H1 (cell line): ENCODE data around the gene GABBR1. TPM values are rescaled to one million over a fixed set of nuclear protein-coding genes. Genes with fewer than 3 reads are reported as not detected.
A peak's percentile ranks its signal among the peaks of the same experiment; 100 is the strongest.

Source experiments
- POLR2AphosphoS5 ChIP-seq: IDR thresholded peaks from 2 replicates; pipeline ENCODE4 v1.6.1; 2011; ENCODE audit warnings: low read depth, low read length
- SP4 ChIP-seq: IDR thresholded peaks from 2 replicates; pipeline ENCODE4 v1.6.1; 2012; ENCODE audit warnings: low read length, inconsistent platforms
- polyA plus RNA-seq, 7 experiments: library from polyadenylated mRNA; depleted of rRNA in 3 of 7; stranded (reverse) in 5 of 7; unstranded in 2 of 7; fragments of >200 nt in 5 of 7; fragments of 200-250 nt in 2 of 7; gene quantifications; 1 replicate in 5 of 7; 2 replicates in 1 of 7; 4 replicates in 1 of 7; pipeline versions ENCODE4 v1.2.1 to v1.2.3, GENCODE V29; 2011 to 2013; ENCODE audit warnings: missing spikeins in 2 of 7, mixed read lengths in 2 of 7
- total RNA-seq: library from RNA; stranded (reverse); fragmentation: NEBNext Ultra II Directional; extraction: Animal tissue kit (Norgen Biotek cat#: 25700); gene quantifications from 2 replicates; pipeline ENCODE4 v1.2.1, GENCODE V29; 2021
- TF ChIP-seq, protein P1 (sequence below), 3 experiments: IDR thresholded peaks; 1 replicate in 2 of 3; 2 replicates in 1 of 3; pipeline versions ENCODE4 v1.5.1 to v1.6.1; 2011; ENCODE audit warnings: low read length in 3 of 3, mild to moderate bottlenecking in 3 of 3, inconsistent platforms in 2 of 3, low read depth in 1 of 3, moderate library complexity in 1 of 3; ENCODE audit not compliant: insufficient read depth in 1 of 3; ENCODE audit errors: control extremely low read depth in 1 of 3
- TF ChIP-seq, protein P2 (sequence below): fragments of 300-600 bp; sonication (generic); IDR thresholded peaks from 2 replicates; pipeline ENCODE4 v1.7.1; 2012; ENCODE audit warnings: low read length, moderate library complexity, mild to moderate bottlenecking, inconsistent platforms; ENCODE audit not compliant: insufficient replicate concordance

The GABBR1 gene
- total and polyA plus RNA-seq, 2 of the 8 experiments (the other 6 are each of a cell fraction or from before 2014, with no cell fraction given): 75.9 to 78.3 TPM

DNA sequence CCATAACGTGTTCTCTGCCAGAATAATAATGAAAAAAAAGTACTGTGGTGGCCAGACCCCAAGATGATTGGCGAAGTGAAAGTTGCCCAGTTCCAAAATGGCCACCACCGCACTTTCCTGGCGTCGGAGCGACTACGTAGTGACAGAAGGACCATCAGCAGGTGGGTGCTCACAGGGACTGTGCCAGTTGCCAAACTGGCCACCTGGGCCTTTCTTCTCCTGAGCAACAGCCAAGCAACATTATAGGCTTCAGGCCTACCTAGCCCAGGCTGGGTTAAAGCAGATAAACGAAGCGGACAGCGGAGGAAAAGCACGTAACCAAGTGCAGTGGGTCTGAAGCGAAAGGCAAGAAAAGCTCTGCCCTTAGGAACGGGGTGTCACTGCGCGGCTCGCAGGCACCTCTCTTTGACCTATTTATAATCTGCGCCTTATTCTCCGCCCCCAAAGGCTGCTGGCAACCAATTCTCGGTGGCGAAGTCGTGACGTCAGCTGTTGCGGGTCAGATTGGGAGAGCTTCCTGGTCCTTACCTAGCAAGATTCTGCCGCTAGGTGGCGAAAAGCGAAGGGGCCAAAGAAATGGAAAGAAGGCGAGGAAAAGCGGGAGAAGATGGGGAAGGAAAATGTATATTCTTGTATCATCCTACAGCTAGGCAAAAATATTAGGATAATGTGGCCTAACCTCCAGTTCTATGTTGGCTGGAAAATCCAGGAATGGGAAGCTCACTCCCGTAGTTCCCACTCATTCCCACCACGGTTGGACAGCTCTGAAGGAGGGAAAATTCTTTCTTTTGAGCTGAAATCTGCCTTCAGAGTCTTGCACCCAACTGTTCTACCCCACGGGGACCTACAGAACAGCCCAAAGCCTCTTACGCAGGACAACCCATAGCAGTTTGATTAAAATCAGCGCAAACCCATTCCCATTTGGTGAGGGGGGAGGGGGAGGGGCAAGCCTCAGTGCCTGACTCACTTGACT is 17.0 kb upstream of the GABBR1 start (continued):
- TF ChIP-seq SP4 (no peak), POLR2AphosphoS5 (peak; percentile 94)
- TF ChIP-seq, protein P1, sequence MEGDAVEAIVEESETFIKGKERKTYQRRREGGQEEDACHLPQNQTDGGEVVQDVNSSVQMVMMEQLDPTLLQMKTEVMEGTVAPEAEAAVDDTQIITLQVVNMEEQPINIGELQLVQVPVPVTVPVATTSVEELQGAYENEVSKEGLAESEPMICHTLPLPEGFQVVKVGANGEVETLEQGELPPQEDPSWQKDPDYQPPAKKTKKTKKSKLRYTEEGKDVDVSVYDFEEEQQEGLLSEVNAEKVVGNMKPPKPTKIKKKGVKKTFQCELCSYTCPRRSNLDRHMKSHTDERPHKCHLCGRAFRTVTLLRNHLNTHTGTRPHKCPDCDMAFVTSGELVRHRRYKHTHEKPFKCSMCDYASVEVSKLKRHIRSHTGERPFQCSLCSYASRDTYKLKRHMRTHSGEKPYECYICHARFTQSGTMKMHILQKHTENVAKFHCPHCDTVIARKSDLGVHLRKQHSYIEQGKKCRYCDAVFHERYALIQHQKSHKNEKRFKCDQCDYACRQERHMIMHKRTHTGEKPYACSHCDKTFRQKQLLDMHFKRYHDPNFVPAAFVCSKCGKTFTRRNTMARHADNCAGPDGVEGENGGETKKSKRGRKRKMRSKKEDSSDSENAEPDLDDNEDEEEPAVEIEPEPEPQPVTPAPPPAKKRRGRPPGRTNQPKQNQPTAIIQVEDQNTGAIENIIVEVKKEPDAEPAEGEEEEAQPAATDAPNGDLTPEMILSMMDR (IDR thresholded peaks at IDR 0.05; ENCODE audit: control extremely low read depth in 1 of 3, insufficient read depth in 1 of 3, low read depth in 1 of 3, low read length in 3 of 3): peak; percentile 69 to 94 (median 74)
- TF ChIP-seq, protein P2, sequence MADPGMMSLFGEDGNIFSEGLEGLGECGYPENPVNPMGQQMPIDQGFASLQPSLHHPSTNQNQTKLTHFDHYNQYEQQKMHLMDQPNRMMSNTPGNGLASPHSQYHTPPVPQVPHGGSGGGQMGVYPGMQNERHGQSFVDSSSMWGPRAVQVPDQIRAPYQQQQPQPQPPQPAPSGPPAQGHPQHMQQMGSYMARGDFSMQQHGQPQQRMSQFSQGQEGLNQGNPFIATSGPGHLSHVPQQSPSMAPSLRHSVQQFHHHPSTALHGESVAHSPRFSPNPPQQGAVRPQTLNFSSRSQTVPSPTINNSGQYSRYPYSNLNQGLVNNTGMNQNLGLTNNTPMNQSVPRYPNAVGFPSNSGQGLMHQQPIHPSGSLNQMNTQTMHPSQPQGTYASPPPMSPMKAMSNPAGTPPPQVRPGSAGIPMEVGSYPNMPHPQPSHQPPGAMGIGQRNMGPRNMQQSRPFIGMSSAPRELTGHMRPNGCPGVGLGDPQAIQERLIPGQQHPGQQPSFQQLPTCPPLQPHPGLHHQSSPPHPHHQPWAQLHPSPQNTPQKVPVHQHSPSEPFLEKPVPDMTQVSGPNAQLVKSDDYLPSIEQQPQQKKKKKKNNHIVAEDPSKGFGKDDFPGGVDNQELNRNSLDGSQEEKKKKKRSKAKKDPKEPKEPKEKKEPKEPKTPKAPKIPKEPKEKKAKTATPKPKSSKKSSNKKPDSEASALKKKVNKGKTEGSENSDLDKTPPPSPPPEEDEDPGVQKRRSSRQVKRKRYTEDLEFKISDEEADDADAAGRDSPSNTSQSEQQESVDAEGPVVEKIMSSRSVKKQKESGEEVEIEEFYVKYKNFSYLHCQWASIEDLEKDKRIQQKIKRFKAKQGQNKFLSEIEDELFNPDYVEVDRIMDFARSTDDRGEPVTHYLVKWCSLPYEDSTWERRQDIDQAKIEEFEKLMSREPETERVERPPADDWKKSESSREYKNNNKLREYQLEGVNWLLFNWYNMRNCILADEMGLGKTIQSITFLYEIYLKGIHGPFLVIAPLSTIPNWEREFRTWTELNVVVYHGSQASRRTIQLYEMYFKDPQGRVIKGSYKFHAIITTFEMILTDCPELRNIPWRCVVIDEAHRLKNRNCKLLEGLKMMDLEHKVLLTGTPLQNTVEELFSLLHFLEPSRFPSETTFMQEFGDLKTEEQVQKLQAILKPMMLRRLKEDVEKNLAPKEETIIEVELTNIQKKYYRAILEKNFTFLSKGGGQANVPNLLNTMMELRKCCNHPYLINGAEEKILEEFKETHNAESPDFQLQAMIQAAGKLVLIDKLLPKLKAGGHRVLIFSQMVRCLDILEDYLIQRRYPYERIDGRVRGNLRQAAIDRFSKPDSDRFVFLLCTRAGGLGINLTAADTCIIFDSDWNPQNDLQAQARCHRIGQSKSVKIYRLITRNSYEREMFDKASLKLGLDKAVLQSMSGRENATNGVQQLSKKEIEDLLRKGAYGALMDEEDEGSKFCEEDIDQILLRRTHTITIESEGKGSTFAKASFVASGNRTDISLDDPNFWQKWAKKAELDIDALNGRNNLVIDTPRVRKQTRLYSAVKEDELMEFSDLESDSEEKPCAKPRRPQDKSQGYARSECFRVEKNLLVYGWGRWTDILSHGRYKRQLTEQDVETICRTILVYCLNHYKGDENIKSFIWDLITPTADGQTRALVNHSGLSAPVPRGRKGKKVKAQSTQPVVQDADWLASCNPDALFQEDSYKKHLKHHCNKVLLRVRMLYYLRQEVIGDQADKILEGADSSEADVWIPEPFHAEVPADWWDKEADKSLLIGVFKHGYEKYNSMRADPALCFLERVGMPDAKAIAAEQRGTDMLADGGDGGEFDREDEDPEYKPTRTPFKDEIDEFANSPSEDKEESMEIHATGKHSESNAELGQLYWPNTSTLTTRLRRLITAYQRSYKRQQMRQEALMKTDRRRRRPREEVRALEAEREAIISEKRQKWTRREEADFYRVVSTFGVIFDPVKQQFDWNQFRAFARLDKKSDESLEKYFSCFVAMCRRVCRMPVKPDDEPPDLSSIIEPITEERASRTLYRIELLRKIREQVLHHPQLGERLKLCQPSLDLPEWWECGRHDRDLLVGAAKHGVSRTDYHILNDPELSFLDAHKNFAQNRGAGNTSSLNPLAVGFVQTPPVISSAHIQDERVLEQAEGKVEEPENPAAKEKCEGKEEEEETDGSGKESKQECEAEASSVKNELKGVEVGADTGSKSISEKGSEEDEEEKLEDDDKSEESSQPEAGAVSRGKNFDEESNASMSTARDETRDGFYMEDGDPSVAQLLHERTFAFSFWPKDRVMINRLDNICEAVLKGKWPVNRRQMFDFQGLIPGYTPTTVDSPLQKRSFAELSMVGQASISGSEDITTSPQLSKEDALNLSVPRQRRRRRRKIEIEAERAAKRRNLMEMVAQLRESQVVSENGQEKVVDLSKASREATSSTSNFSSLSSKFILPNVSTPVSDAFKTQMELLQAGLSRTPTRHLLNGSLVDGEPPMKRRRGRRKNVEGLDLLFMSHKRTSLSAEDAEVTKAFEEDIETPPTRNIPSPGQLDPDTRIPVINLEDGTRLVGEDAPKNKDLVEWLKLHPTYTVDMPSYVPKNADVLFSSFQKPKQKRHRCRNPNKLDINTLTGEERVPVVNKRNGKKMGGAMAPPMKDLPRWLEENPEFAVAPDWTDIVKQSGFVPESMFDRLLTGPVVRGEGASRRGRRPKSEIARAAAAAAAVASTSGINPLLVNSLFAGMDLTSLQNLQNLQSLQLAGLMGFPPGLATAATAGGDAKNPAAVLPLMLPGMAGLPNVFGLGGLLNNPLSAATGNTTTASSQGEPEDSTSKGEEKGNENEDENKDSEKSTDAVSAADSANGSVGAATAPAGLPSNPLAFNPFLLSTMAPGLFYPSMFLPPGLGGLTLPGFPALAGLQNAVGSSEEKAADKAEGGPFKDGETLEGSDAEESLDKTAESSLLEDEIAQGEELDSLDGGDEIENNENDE: no peak
